DOHH2 (cell line): ENCODE data around the gene REN.

Experiments
- EZH2phosphoT487 ChIP-seq: fragments of 200-600 bp; sonication (generic); IDR thresholded peaks from 2 replicates; pipeline ENCODE4 v1.6.1; 2017; ENCODE audit warnings: borderline replicate concordance, mild to moderate bottlenecking, antibody characterized with exemption, low read length, moderate library complexity, mixed read lengths
- TF ChIP-seq, protein P1 (sequence below): fragments of 200-600 bp; sonication (generic); IDR thresholded peaks from one replicate; pipeline ENCODE4 v1.5.1; 2014; ENCODE audit warnings: antibody characterized with exemption, mild to moderate bottlenecking, low read depth, low read length; ENCODE audit not compliant: poor library complexity, severe bottlenecking

DNA sequence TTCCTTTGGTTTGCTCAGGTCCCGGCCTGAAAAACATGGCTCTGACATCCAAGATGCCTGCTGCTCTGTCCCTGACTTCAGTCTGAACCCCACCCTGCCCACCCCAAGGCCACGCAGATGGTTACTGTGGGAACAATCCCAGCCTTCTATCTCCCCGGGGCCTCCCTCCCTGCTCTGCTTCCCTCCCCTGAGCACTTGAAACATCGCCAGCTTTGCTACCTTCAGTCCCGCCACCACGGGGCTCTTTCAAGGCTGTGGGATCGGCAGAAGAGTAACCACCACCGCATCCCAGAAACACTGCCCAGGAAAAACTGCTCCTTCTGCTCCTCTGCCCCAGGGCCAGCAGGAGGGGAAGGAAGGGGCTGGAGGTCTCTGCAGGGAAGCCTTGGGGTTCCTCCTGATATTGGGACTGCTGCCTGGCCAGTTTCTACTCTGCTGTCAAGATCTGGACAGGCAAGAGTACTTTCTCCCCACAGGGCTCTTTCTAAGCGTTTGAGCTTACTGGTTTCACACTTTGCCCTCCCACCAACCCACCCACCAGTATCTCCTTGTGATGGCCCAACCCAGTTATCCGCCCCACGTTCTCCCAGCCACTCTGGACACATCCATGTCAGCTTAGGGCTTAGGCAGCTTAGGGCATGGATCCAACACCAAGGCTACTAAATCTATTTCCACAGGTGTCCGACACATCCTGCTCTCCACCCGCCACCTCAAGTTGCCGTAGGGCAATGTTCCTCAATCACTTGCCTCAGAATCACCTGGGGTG lies 22.7 kb downstream of the REN start:
- TF ChIP-seq EZH2phosphoT487: no peak
- TF ChIP-seq, protein P1, sequence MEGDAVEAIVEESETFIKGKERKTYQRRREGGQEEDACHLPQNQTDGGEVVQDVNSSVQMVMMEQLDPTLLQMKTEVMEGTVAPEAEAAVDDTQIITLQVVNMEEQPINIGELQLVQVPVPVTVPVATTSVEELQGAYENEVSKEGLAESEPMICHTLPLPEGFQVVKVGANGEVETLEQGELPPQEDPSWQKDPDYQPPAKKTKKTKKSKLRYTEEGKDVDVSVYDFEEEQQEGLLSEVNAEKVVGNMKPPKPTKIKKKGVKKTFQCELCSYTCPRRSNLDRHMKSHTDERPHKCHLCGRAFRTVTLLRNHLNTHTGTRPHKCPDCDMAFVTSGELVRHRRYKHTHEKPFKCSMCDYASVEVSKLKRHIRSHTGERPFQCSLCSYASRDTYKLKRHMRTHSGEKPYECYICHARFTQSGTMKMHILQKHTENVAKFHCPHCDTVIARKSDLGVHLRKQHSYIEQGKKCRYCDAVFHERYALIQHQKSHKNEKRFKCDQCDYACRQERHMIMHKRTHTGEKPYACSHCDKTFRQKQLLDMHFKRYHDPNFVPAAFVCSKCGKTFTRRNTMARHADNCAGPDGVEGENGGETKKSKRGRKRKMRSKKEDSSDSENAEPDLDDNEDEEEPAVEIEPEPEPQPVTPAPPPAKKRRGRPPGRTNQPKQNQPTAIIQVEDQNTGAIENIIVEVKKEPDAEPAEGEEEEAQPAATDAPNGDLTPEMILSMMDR: no peak
